IPS-20b (cell line): ENCODE data around the gene FNIP2.
"Not testable (repeated sequence)": the region's sequence is repeated elsewhere in the genome, so short reads cannot be mapped to it uniquely, and the experiment has no call there.

ENCODE experiments used
- H3K27ac ChIP-seq: one replicate; pipeline ENCODE4 v1.5.1; 2013; ENCODE audit warnings: low read length
- H3K27me3 ChIP-seq: 2 replicates; pipeline ENCODE4 v1.6.1; 2013; ENCODE audit warnings: mild to moderate bottlenecking, low read length, inconsistent platforms; ENCODE audit not compliant: insufficient read depth
- H3K36me3 ChIP-seq: 2 replicates; pipeline ENCODE4 v1.6.1; 2013; ENCODE audit warnings: low read depth, mild to moderate bottlenecking, inconsistent platforms, low read length, moderate library complexity; ENCODE audit not compliant: insufficient read depth
- H3K4me1 ChIP-seq: 2 replicates; pipeline ENCODE4 v1.6.1; 2013; ENCODE audit warnings: mild to moderate bottlenecking, control low read depth, inconsistent platforms, low read length, moderate library complexity; ENCODE audit not compliant: insufficient read depth
- H3K4me3 ChIP-seq: 2 replicates; pipeline ENCODE4 v1.5.1; 2013; ENCODE audit warnings: mild to moderate bottlenecking, low read length, inconsistent platforms
- H3K9ac ChIP-seq: 2 replicates; pipeline ENCODE4 v1.6.1; 2013; ENCODE audit warnings: low read depth, mild to moderate bottlenecking, inconsistent platforms, low read length, moderate library complexity
- H3K9me3 ChIP-seq: 2 replicates; pipeline ENCODE4 v1.6.1; 2013; ENCODE audit warnings: mild to moderate bottlenecking, low read depth, low read length, inconsistent platforms; ENCODE audit not compliant: insufficient read depth

Gene FNIP2

GRCh38 chr4:158938220-158939044, 169.6 kb downstream of the FNIP2 start:
- Histone ChIP-seq H3K4me1 (no peaks in the 10 kb centered on the region), H3K27me3 (no peaks in the 10 kb centered on the region), H3K36me3 (no peaks in the 10 kb centered on the region), H3K9me3 (no peaks in the 10 kb centered on the region), H3K4me3 (no peak overlapping the region), H3K27ac (no peak overlapping the region), H3K9ac (no peak overlapping the region)

DNA sequence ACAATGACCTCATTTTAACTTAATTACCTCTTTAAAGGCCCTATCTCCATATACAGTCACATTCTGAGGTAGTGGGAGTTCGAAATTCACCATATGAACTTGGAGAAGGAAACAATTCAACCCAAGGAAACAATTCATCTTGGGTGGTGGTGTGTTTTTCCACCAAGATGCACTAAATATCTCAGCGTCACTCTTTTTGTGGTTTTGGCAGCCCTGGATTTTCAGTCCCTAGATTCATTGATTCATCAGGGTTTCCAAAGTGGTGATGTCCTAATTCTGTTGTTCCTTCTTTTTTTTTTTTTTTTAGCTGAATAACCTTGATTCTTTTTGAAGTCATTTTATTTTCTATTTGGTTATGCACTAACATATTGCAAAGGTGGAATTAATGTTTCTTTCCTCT, 171.4 kb downstream of the FNIP2 start:
- H3K9me3 ChIP-seq: no peaks in the 10 kb centered on the region
- no peaks in the 10 kb centered on the region for H3K4me1 ChIP-seq
- no peak overlapping the region for H3K27ac ChIP-seq
- no peaks in the 10 kb centered on the region for H3K36me3 ChIP-seq
- no peaks in the 10 kb centered on the region for H3K27me3 ChIP-seq
- no peak overlapping the region for H3K4me3 ChIP-seq
- no peak overlapping the region for H3K9ac ChIP-seq

DNA sequence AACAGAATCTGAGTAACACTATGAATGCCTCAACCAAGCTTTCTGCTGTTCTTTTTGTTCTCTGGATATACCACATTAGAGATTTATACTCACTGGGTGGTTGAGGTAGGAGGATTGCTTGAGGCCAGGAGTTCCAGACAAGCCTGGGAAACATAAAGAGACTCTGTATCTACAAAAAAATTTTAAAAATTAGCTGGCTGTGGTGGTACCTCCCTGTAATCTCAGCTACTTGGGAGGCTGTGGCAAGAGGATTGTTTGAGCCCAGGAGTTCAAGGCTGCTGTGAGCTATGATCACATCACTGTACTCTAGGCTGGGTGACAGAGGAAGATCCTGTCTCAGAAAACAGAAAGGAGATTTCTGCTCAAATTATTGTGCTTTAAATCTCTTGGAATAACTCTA, 172.5 kb downstream of the FNIP2 start:
- no peaks in the 10 kb centered on the region for H3K36me3 ChIP-seq
- H3K27me3 ChIP-seq: no peaks in the 10 kb centered on the region
- no peak overlapping the region for H3K9ac ChIP-seq
- no peaks in the 10 kb centered on the region for H3K4me1 ChIP-seq
- no peak overlapping the region for H3K27ac ChIP-seq
- no peaks in the 10 kb centered on the region for H3K9me3 ChIP-seq
- H3K4me3 ChIP-seq: no peak overlapping the region

DNA sequence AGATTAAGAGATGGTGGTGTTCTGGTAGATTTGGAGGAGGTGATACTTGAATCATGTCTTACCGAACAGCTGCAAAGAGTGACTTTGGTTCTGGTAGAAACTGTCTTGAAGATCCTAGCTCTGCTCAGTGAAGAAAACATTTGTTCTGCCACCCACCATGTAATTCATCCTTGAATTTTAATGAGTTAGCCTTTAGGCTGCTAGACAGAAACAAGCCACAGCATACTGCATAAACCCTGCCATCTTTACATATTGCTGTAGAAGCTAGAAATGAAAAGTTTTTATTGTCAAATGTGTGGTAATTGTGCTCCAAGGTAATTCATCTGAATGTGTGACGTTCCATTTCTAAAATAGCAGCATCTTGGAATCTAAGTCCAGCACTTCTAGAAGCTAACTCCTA, 173.1 kb downstream of the FNIP2 start:
- Histone ChIP-seq H3K36me3 (no peaks in the 10 kb centered on the region), H3K4me3 (no peak overlapping the region), H3K27ac (no peak overlapping the region), H3K9me3 (no peaks in the 10 kb centered on the region), H3K4me1 (no peaks in the 10 kb centered on the region), H3K27me3 (no peaks in the 10 kb centered on the region), H3K9ac (no peak overlapping the region)

- no peaks in the 10 kb centered on the region for H3K27me3 ChIP-seq
- H3K27ac ChIP-seq: no peak overlapping the region
- H3K9me3 ChIP-seq: no peaks in the 10 kb centered on the region
- H3K4me1 ChIP-seq: no peaks in the 10 kb centered on the region
- no peak overlapping the region for H3K4me3 ChIP-seq
- H3K9ac ChIP-seq: no peak overlapping the region
- no peaks in the 10 kb centered on the region for H3K36me3 ChIP-seq
These were observed 176.8 kb downstream of the FNIP2 start for GRCh38 chr4:158945529-158946108.

DNA sequence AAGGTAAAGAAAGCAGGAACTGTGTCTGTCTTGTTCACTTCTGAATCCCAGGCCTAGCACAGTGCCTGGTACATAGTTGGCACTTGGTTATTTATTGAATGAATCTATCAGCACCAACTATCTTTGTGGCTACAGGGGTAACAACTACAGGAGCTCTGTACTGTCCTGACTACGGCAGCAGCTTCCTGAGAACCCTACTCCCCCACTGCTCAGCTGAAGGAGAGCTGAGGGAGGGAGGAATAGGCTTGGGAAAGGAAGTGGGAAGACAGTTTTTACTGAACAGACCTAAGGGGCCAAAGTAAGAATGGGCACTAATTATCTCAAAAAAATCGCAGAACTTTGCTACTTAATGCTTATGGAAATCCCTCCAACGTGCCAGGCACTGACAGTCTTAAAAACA, 178.0 kb downstream of the FNIP2 start:
- Histone ChIP-seq H3K9me3 (peaks cover 6% of the 10 kb centered on the region; the same call in 1 of the 2 replicates), H3K9ac (no peak overlapping the region), H3K36me3 (no peaks in the 10 kb centered on the region), H3K4me3 (no peak overlapping the region), H3K4me1 (no peaks in the 10 kb centered on the region), H3K27me3 (no peaks in the 10 kb centered on the region), H3K27ac (no peak overlapping the region)

GRCh38 chr4:158948071-158948470, 179.2 kb downstream of the FNIP2 start:
- H3K9ac ChIP-seq: no peak overlapping the region
- H3K4me1 ChIP-seq: no peaks in the 10 kb centered on the region
- H3K36me3 ChIP-seq: no peaks in the 10 kb centered on the region
- H3K9me3 ChIP-seq: peaks cover 18% of the 10 kb centered on the region; the same call in 1 of the 2 replicates
- H3K4me3 ChIP-seq: no peak overlapping the region
- no peaks in the 10 kb centered on the region for H3K27me3 ChIP-seq
- H3K27ac ChIP-seq: no peak overlapping the region

- Histone ChIP-seq H3K9ac (no peak overlapping the region), H3K27ac (no peak overlapping the region), H3K4me3 (no peak overlapping the region), H3K27me3 (no peaks in the 10 kb centered on the region), H3K4me1 (no peaks in the 10 kb centered on the region), H3K9me3 (peaks cover 20% of the 10 kb centered on the region; the same call in 1 of the 2 replicates), H3K36me3 (no peaks in the 10 kb centered on the region)
These were observed 180.3 kb downstream of the FNIP2 start for GRCh38 chr4:158949099-158949498.

DNA sequence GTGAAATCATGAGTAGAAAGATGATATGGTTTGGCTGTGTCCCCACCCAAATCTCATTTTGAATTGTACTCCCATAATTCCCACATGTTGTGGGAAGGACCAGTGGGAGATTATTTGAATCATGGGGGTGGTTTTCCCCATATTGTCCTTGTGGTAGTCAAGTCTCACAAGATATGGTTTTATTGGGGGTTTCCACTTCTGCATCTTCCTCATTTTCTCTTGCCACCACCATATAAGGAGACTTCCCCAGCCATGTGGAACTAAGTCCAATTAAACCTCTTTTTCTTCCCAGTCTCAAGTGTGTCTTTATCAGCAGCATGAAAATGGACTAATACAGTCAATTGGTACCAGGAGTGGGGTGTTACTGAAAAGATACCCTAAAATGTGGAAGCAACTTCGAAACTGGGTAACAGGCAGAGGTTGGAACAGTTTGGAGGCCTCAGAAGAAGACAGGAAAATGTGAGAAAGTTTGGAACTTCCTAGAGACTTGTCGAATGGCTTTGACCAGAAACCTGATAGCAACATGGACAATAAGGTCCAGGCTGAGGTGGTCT, 183.5 kb downstream of the FNIP2 start:
- H3K27me3 ChIP-seq, H3K36me3 ChIP-seq, H3K4me1 ChIP-seq, H3K9ac ChIP-seq, H3K4me3 ChIP-seq, H3K27ac ChIP-seq: not testable (repeated sequence)
- H3K9me3 ChIP-seq: peaks cover 20% of the 10 kb centered on the region; the same call in 1 of the 2 replicates

DNA sequence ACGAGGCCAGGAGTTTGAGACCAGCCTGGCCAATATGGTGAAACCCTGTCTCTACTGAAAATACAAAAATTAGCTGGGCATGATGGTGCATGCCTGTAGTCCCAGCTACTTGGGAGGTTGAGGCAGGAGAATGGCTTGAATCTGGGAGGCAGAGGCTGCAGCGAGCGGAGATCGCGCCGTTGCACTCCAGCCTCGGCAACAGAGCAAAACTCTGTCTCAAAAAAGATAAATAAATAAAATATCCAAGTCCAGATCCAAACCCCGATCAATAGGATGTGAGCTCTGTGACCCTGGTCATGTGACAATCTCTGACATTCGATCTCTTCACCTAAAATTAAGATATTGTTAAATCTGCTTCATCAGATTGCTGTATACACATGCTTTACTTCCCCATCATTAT, 187.5 kb downstream of the FNIP2 start:
- peaks cover 19% of the 10 kb centered on the region; the same call in 1 of the 2 replicates for H3K9me3 ChIP-seq
- not testable (repeated sequence) for H3K4me1 ChIP-seq, H3K9ac ChIP-seq, H3K4me3 ChIP-seq, H3K27ac ChIP-seq, H3K36me3 ChIP-seq, H3K27me3 ChIP-seq

- not testable (repeated sequence) for H3K27ac ChIP-seq, H3K27me3 ChIP-seq, H3K4me3 ChIP-seq, H3K4me1 ChIP-seq, H3K36me3 ChIP-seq, H3K9ac ChIP-seq
- peaks cover 13% of the 10 kb centered on the region; the same call in 1 of the 2 replicates for H3K9me3 ChIP-seq
These were observed 188.1 kb downstream of the FNIP2 start for GRCh38 chr4:158956918-158957317.
